Measurements from ENCODE around the gene SUFU.

The SUFU gene

GRCh38 chr10:102549549-102549948 lies 45.8 kb downstream of the SUFU start:
- no peak for DNase-seq

DNA sequence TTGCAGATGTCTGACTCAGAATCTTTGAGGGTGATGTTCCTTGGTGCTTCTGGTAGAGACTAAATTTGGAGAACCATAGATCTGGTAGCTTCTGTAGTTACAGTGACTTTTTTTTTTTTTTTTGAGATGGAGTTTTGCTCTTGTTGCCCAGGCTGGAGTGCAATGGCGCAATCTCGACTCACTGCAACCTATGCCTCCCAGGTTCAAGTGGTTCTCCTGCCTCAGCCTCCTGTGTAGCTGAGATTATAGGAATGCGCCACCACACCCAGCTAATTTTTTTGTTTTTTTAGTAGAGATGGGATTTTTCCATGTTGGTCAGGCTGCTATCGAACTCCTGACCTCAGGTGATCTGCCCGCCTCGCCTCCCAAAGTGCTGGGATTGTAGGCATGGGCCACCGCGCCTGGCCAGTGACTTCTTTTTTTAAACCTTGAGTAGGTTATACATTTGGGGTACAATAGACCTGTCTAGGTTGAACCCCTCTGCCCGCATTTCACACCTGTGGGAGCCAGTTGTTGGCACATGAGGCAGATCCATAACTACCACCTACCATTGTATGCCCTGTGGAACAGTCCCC lies 47.0 kb downstream of the SUFU start:
- DNase-seq = no peak

- DNase-seq = no peak
Measured at GRCh38 chr10:102552533-102552932, 48.8 kb downstream of the SUFU start.

GRCh38 chr10:102553771-102554170 lies 50.0 kb downstream of the SUFU start:
- DNase-seq = no peak

- DNase-seq = no peak
Measured at GRCh38 chr10:102554531-102554930, 50.8 kb downstream of the SUFU start.

DNA sequence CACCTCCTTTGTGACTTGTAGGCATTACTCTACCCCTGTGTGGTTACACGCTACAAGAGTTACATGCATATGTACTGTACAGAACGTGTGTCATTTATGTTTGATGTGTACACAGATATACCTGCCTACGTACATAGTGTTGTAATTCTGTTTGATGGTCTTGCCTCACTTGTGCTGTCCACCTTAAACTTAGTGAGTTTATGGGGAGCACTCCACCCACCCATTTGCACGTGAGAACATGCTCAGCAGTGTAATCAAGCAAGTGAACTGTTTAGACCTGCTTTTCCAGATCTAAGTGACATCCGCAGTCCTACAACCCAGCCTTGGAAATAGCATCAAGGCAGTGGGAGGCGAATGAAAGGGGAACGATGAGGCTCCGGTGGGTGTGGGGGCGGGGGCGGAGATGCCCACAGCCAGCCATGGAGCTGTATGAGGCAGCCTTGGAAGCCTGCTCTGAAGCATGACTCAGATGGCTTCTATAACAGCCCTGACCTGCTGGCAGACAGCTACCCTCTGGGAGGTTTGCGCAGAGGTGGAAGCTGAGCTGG lies 52.1 kb downstream of the SUFU start:
- DNase-seq = peak in 17 of 56 donors; percentile 3 to 49 (median 7)

GRCh38 chr10:102557569-102557968 lies 53.8 kb downstream of the SUFU start:
- no peak for DNase-seq

DNA sequence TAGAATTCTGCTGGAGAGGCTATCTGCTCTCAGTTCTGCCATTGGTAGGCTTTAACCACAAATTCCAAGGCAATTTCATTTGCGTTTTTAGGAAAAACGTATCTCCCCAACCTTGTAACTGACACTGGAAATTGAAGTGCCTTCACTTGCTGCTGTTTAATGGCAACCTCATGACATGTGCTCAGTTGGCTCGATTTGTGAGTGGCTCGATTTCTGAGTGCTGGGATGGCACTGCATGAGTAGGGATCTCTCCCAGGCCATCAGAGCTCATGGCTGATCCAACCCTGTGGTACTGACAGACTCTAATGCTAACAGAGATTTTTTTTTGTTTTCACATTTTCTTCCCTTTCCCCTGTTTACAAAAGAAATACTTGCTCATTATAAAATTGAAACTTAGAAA lies 56.0 kb downstream of the SUFU start:
- no peak for DNase-seq

- DNase-seq = no peak
Measured at GRCh38 chr10:102564209-102564834, 60.5 kb downstream of the SUFU start.

GRCh38 chr10:102565793-102566192 lies 62.0 kb downstream of the SUFU start:
- no peak for DNase-seq

DNA sequence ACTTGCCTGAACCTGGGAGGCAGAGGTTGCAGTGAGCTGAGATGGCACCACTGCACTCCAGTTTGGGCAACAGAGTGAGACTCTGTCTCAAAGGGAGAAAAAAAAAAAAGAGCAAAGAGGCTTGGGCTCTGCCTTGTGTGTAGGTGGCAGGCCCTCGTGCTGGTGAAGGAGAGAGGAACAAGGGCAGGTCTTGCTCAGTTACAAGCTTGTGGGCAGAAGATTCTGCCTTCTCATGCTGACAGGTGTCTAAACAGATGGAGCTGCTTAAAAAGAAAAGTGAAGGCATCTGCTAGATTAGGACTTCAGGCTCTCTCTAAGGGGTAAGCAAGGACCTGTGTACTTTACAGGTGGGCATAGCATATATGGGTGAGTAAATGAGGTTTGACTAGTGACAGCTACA lies 75.0 kb downstream of the SUFU start:
- DNase-seq = no peak

GRCh38 chr10:102579328-102579727 lies 75.6 kb downstream of the SUFU start:
- DNase-seq = no peak

- no peak for DNase-seq
Measured at GRCh38 chr10:102580230-102580629, 76.5 kb downstream of the SUFU start.

GRCh38 chr10:102581401-102581800 lies 77.6 kb downstream of the SUFU start:
- DNase-seq = no peak

GRCh38 chr10:102581981-102582580 lies 78.3 kb downstream of the SUFU start:
- no peak for DNase-seq

- DNase-seq = peak in 53 of 56 donors; percentile 19 to 94 (median 73)
Measured at GRCh38 chr10:102583435-102584417, 80.0 kb downstream of the SUFU start.

GRCh38 chr10:102585026-102585425 lies 81.3 kb downstream of the SUFU start:
- no peak for DNase-seq

GRCh38 chr10:102586858-102587257 lies 83.1 kb downstream of the SUFU start:
- DNase-seq = no peak

DNA sequence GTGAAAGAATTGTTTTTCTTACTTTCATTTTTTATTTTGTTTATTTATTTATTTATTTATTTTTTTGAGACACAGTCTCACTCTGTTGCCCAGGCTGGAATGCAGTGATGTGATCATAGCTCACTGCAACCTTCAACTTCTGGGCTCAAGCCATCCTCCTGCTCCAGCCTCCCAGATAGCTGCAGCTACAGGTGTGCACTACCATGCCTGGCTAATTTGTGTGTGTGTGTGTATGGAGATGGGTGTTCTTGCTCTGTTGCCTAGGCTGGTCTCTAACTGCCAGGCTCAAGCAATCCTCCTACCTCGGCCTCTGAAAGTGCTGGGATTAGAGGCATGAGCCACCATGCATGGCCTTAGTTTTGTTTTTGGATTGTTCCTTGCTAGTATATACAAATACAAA lies 85.1 kb downstream of the SUFU start:
- no peak for DNase-seq

DNA sequence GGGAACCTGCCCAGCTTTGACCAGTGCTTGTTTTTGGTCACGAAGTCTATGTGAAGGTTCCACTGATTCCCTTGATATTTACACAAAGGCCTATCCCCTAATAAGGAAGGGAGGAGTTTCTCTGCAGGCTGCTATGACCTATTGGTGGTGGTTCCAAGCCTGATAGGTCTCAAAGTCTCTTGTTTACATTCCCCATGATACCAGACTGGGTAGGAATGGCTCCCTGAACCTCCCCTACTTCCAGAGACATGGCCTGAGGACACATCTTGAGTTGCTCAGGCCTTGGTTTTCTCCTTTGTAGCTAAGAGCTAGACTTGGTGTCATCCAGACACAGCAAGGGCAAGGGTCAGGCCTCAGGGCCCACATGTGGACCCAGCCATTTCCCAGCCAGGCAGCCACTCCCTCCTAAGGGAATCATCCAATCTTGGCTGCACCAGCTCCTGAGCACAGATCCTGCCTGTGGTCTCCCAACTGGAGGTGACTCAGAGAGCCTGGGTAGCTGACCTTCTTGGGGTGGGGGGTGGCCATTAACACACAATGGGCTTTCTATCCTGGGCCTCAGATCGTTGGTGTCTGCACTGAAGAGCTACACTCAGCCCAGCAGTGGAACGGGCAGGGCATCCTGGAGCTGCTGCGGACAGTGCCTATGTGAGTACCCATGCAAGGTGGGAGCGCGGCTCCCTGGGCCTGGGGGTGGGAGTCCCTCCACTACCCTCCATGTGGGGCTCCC lies 89.5 kb downstream of the SUFU start:
- DNase-seq = no peak

DNA sequence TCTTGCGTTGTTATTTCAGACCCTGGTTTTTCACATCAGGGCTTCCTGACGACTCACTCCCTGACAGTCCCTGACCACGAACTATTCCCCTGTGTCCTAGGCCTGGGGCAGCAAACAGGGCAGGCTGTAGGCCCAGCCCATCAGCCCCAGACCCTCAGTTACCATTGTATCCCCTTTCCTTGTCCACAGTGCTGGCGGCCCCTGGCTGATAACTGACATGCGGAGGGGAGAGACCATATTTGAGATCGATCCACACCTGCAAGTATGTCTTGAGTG lies 90.0 kb downstream of the SUFU start:
- DNase-seq = no peak

Data from amygdala (tissue), 56 donors.